SK-N-SH treated with all-trans-retinoic acid at 6 μM for 48 hours (cell line): Measurements from ENCODE around the gene PSMB5.
"Not testable (repeated sequence)": the region's sequence is repeated elsewhere in the genome, so short reads cannot be mapped to it uniquely, and the experiment has no call there.

Experiments
- ATAC-seq: fragments of 200-7000 bp; cut with Tn5 transposase; 3 replicates; pipeline ENCODE4 v1.9.1; 2020; ENCODE audit warnings: mild to moderate bottlenecking, moderate library complexity
- ARNTL ChIP-seq: fragments of 450-650 bp; formaldehyde crosslinking; IDR thresholded peaks from 2 replicates; pipeline ENCODE4 v1.5.0; 2020; ENCODE audit warnings: low read depth, mild to moderate bottlenecking, moderate library complexity, borderline replicate concordance
- BACH2 ChIP-seq: fragments of 250-450 bp; sonication (Bioruptor Pico); IDR thresholded peaks from 2 replicates; pipeline ENCODE4 v1.9.0; 2021; ENCODE audit warnings: mild to moderate bottlenecking, borderline replicate concordance
- CSDC2 ChIP-seq: fragments of 250-450 bp; sonication (Bioruptor Pico); IDR thresholded peaks from 2 replicates; pipeline ENCODE4 v1.5.0; 2020; ENCODE audit warnings: mild to moderate bottlenecking, moderate library complexity
- ESRRG ChIP-seq: fragments of 250-450 bp; sonication (Bioruptor Pico); IDR thresholded peaks from 2 replicates; pipeline ENCODE4 v1.6.1; 2021; ENCODE audit warnings: mild to moderate bottlenecking
- GLIS3 ChIP-seq: fragments of 250-450 bp; sonication (Bioruptor Pico); IDR thresholded peaks from 2 replicates; pipeline ENCODE4 v1.5.0; 2020; ENCODE audit warnings: mild to moderate bottlenecking, moderate library complexity
- ISL1 ChIP-seq: fragments of 250-450 bp; sonication (Bioruptor Pico); IDR thresholded peaks from 2 replicates; pipeline ENCODE4 v2.1.2; 2022; ENCODE audit warnings: mild to moderate bottlenecking, moderate library complexity
- OSR1 ChIP-seq: fragments of 250-450 bp; sonication (Bioruptor Pico); IDR thresholded peaks from 2 replicates; pipeline ENCODE4 v1.8.0; 2022; ENCODE audit warnings: moderate library complexity, mild to moderate bottlenecking, inconsistent platforms
- PPARA ChIP-seq: fragments of 250-450 bp; sonication (Bioruptor Pico); IDR thresholded peaks from 2 replicates; pipeline ENCODE4 v1.5.0; 2020; ENCODE audit warnings: mild to moderate bottlenecking, borderline replicate concordance
- RARB ChIP-seq: fragments of 250-450 bp; sonication (Bioruptor Pico); IDR thresholded peaks from 2 replicates; pipeline ENCODE4 v1.8.0; 2021; ENCODE audit warnings: mild to moderate bottlenecking, moderate library complexity
- SNAI2 ChIP-seq: fragments of 250-450 bp; sonication (Bioruptor Pico); IDR thresholded peaks from 2 replicates; pipeline ENCODE4 v1.5.0; 2020; ENCODE audit warnings: mild to moderate bottlenecking, moderate library complexity
- TCF4 ChIP-seq: fragments of 250-450 bp; sonication (Bioruptor Pico); IDR thresholded peaks from 2 replicates; pipeline ENCODE4 v1.8.0; 2021; ENCODE audit warnings: mild to moderate bottlenecking, moderate library complexity, borderline replicate concordance
- TOX ChIP-seq: fragments of 250-450 bp; sonication (Bioruptor Pico); IDR thresholded peaks from 2 replicates; pipeline ENCODE4 v1.8.0; 2021; ENCODE audit warnings: mild to moderate bottlenecking, moderate library complexity, borderline replicate concordance
- TSHZ2 ChIP-seq: fragments of 250-450 bp; sonication (Bioruptor Pico); IDR thresholded peaks from 2 replicates; pipeline ENCODE4 v1.5.0; 2020; ENCODE audit warnings: mild to moderate bottlenecking, moderate library complexity
- ZC3H10 ChIP-seq: fragments of 250-450 bp; sonication (Bioruptor Pico); IDR thresholded peaks from 2 replicates; pipeline ENCODE4 v1.5.1; 2021; ENCODE audit warnings: mild to moderate bottlenecking, moderate library complexity
- ZFP3 ChIP-seq: fragments of 250-450 bp; sonication (Bioruptor Pico); IDR thresholded peaks from 2 replicates; pipeline ENCODE4 v1.5.0; 2020; ENCODE audit warnings: mild to moderate bottlenecking, moderate library complexity
- ZFP30 ChIP-seq: fragments of 450-650 bp; formaldehyde crosslinking; IDR thresholded peaks from 2 replicates; pipeline ENCODE4 v1.5.0; 2022; ENCODE audit warnings: mild to moderate bottlenecking, moderate library complexity
- ZNF70 ChIP-seq: fragments of 450-650 bp; formaldehyde crosslinking; IDR thresholded peaks from 2 replicates; pipeline ENCODE4 v1.5.0; 2020; ENCODE audit warnings: mild to moderate bottlenecking, moderate library complexity
- TF ChIP-seq, protein P1 (sequence below): fragments of 250-450 bp; sonication (Bioruptor Pico); IDR thresholded peaks from 2 replicates; pipeline ENCODE4 v1.8.0; 2020; ENCODE audit warnings: mild to moderate bottlenecking, moderate library complexity, borderline replicate concordance
- TF ChIP-seq, protein P2 (sequence below): fragments of 250-450 bp; sonication (Bioruptor Pico); IDR thresholded peaks from 2 replicates; pipeline ENCODE4 v1.5.1; 2020; ENCODE audit warnings: low read depth, mild to moderate bottlenecking, moderate library complexity
- TF ChIP-seq, protein P3 (sequence below): fragments of 250-450 bp; sonication (Bioruptor Pico); IDR thresholded peaks from 2 replicates; pipeline ENCODE4 v1.8.0; 2021; ENCODE audit warnings: low read depth, mild to moderate bottlenecking, moderate library complexity, borderline replicate concordance

Gene PSMB5

GRCh38 chr14:23017091-23017490 lies 17.6 kb downstream of the PSMB5 start (continued):
- TF ChIP-seq TSHZ2 (CRISPR knock-in tag) (no peak), ZFP3 (CRISPR knock-in tag) (no peak), TOX (no peak)
- TF ChIP-seq, all 23 proteins: peak for 0

DNA sequence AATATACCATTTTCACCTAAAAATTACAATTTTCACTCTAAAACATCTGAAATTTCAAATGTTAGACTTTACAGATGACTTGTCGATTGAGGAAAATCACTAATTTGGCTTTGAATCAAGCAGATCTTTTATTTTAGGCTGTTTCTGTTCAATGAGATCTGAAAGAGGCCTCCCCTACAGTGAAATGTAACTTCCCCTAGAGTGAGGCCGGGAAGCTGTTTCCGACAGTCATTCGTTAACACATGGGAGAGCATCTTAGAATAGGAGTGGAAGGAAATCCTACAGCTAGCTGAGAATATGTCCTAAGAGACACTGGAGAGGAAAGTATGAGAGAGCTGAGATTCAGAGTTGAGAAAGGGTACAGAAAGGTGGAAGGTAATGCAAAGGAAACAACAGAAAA lies 19.1 kb downstream of the PSMB5 start:
- no peak for ATAC-seq
- TF ChIP-seq OSR1 (CRISPR knock-in tag) (no peak), ZFP30 (CRISPR knock-in tag) (no peak), ISL1 (CRISPR knock-in tag) (no peak), ZNF70 (no peak), SNAI2 (no peak), ESRRG (CRISPR knock-in tag) (no peak), TOX (no peak), RARB (CRISPR knock-in tag) (no peak), ZFP3 (CRISPR knock-in tag) (no peak), GLIS3 (CRISPR knock-in tag) (no peak), ARNTL (CRISPR knock-in tag) (no peak), CSDC2 (CRISPR knock-in tag) (no peak), ZC3H10 (CRISPR knock-in tag) (no peak), BACH2 (no peak), TSHZ2 (CRISPR knock-in tag) (no peak), PPARA (no peak), TCF4 (CRISPR knock-in tag) (no peak)
- TF ChIP-seq, protein P1, sequence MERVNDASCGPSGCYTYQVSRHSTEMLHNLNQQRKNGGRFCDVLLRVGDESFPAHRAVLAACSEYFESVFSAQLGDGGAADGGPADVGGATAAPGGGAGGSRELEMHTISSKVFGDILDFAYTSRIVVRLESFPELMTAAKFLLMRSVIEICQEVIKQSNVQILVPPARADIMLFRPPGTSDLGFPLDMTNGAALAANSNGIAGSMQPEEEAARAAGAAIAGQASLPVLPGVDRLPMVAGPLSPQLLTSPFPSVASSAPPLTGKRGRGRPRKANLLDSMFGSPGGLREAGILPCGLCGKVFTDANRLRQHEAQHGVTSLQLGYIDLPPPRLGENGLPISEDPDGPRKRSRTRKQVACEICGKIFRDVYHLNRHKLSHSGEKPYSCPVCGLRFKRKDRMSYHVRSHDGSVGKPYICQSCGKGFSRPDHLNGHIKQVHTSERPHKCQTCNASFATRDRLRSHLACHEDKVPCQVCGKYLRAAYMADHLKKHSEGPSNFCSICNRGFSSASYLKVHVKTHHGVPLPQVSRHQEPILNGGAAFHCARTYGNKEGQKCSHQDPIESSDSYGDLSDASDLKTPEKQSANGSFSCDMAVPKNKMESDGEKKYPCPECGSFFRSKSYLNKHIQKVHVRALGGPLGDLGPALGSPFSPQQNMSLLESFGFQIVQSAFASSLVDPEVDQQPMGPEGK (CRISPR knock-in tag) = no peak
- TF ChIP-seq, protein P2, sequence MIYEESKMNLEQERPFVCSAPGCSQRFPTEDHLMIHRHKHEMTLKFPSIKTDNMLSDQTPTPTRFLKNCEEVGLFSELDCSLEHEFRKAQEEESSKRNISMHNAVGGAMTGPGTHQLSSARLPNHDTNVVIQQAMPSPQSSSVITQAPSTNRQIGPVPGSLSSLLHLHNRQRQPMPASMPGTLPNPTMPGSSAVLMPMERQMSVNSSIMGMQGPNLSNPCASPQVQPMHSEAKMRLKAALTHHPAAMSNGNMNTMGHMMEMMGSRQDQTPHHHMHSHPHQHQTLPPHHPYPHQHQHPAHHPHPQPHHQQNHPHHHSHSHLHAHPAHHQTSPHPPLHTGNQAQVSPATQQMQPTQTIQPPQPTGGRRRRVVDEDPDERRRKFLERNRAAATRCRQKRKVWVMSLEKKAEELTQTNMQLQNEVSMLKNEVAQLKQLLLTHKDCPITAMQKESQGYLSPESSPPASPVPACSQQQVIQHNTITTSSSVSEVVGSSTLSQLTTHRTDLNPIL (CRISPR knock-in tag) = no peak
- TF ChIP-seq, protein P3, sequence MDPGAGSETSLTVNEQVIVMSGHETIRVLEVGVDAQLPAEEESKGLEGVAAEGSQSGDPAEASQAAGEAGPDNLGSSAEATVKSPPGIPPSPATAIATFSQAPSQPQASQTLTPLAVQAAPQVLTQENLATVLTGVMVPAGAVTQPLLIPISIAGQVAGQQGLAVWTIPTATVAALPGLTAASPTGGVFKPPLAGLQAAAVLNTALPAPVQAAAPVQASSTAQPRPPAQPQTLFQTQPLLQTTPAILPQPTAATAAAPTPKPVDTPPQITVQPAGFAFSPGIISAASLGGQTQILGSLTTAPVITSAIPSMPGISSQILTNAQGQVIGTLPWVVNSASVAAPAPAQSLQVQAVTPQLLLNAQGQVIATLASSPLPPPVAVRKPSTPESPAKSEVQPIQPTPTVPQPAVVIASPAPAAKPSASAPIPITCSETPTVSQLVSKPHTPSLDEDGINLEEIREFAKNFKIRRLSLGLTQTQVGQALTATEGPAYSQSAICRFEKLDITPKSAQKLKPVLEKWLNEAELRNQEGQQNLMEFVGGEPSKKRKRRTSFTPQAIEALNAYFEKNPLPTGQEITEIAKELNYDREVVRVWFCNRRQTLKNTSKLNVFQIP (CRISPR knock-in tag) = no peak

- ATAC-seq = not testable (repeated sequence)
Measured at GRCh38 chr14:23013749-23014054, 21.0 kb downstream of the PSMB5 start.
